ENCODE data around the gene SALL1.

Gene SALL1

DNA sequence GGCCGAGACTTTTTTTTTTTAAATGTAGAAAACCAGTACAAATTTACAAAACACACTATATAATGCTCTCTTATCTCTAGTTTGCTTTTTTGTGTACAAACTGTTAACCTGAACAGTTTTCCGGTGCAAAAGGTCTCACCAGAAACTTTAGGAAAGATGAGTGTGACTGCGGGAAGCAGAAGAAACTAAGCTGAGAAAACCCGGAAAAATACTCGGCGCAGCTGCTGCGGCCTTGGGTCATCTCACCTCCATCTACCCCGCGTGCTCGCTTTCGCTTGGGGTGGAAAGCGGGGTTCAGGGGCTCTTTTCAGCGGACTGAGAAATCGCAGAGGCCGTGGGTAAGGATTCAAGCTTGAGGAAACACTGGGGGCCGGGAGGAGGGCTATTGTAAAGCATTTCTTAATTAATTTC lies 1.8 kb downstream of the SALL1 start:
- Histone ChIP-seq H3K4me3 (ENCODE audit: low read length, poor library complexity, severe bottlenecking) (no peak overlapping the region), H3K4me1 (ENCODE audit: insufficient read depth, low read length, poor library complexity, severe bottlenecking) (no peaks in the 10 kb centered on the region), H3F3A (ENCODE audit: low read depth) (no peaks in the 10 kb centered on the region), H3K9ac (ENCODE audit: low read depth, low read length, poor library complexity, severe bottlenecking) (no peak overlapping the region), H3K27me3 (ENCODE audit: insufficient read depth, low read length, poor library complexity, severe bottlenecking) (no peaks in the 10 kb centered on the region), H3K9me2 (replicated peaks; ENCODE audit: low read depth, low read length) (no peaks in the 10 kb centered on the region), H3K4me2 (ENCODE audit: low read depth, low read length, poor library complexity, severe bottlenecking) (no peak overlapping the region), H3K9me3 (ENCODE audit: insufficient read depth, low read depth, low read length) (no peaks in the 10 kb centered on the region), H3K79me2 (ENCODE audit: insufficient read depth, low read length) (no peaks in the 10 kb centered on the region), H4K20me1 (ENCODE audit: insufficient read depth, low read length, poor library complexity, severe bottlenecking) (no peaks in the 10 kb centered on the region), H3K36me3 (ENCODE audit: insufficient read depth, low read length) (no peaks in the 10 kb centered on the region), H2AFZ (ENCODE audit: low read length) (no peak overlapping the region)
- TF ChIP-seq, protein P1, sequence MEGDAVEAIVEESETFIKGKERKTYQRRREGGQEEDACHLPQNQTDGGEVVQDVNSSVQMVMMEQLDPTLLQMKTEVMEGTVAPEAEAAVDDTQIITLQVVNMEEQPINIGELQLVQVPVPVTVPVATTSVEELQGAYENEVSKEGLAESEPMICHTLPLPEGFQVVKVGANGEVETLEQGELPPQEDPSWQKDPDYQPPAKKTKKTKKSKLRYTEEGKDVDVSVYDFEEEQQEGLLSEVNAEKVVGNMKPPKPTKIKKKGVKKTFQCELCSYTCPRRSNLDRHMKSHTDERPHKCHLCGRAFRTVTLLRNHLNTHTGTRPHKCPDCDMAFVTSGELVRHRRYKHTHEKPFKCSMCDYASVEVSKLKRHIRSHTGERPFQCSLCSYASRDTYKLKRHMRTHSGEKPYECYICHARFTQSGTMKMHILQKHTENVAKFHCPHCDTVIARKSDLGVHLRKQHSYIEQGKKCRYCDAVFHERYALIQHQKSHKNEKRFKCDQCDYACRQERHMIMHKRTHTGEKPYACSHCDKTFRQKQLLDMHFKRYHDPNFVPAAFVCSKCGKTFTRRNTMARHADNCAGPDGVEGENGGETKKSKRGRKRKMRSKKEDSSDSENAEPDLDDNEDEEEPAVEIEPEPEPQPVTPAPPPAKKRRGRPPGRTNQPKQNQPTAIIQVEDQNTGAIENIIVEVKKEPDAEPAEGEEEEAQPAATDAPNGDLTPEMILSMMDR (conservative IDR thresholded peaks at IDR 0.05; ENCODE audit: low read length), result no peak
- TF ChIP-seq EZH2phosphoT487 (IDR thresholded peaks at IDR 0.05; ENCODE audit: borderline replicate concordance), result no peak

DNA sequence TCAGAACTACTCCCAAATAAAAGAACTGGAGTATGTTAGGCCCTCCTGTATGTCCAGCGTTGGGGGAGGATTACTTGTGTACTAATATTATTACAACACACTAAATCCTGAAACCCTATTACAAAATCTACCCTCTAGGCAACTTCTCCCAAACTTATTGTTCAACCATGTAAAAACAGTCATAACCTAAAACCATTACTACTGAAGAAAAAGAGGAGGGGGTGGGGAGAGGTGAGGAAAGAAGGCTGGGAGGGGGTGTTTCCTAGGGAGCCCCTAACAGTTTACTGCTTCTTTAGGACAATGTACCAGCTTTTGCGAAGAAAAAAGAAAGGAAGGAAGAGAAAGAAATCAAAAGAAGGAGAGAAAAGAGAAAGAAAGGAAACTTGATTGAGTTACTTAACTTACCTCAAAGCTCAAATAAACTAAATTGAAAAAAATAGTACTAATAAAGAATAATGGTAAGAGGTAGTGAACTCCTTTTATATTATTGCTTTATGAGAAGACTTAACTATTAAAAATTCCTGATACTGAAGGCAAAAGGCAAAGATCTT lies 2.3 kb downstream of the SALL1 start:
- H3K9ac ChIP-seq (ENCODE audit: low read depth, low read length, poor library complexity, severe bottlenecking), result no peak overlapping the region
- H3K4me3 ChIP-seq (ENCODE audit: low read length, poor library complexity, severe bottlenecking), result no peak overlapping the region

DNA sequence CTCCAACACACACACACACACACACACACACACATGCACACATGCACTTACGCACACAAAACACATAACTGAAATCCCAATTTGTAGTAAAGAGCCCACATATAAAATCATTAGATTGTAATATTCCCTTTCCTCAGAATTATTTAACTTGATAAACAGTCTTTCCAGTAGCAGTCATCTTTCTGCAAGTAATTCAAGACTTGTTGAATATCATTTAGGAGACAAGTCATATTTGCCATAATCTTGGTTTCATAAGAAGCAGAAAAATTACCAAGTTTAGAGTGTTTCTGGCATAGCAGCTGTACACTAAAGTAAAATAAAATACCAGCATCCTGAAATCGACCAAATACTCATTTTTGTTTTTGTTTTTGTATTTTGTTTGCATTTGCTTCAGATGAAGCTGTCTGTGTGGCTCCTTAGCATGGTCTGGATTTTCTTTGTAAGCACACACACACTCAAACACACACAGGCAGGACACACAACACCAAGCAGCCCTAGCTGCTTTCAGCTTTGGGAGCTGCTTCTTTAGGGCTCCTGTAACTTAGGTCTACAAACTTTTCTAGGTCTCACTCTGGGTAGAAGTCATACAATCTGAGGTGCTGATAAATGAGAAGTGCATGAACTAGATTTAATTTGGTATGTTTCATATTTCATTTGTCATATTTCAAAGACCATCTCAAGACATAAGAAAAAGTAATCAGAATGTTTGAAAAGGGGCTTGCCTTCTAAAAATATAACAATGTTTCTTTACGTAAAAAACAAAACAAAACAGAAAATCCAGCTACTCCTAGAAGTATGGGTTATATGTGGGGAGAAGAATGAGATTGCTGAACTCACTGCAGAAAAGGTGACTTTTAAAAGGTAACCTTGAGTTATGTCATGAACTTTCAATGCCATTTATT lies 3.0 kb downstream of the SALL1 start:
- H3K4me3 ChIP-seq (ENCODE audit: low read length, poor library complexity, severe bottlenecking), result no peak overlapping the region
- H3K9me2 ChIP-seq (replicated peaks; ENCODE audit: low read depth, low read length), result no peaks in the 10 kb centered on the region
- H3K9ac ChIP-seq (ENCODE audit: low read depth, low read length, poor library complexity, severe bottlenecking), result no peak overlapping the region
- H4K20me1 ChIP-seq (ENCODE audit: insufficient read depth, low read length, poor library complexity, severe bottlenecking), result no peaks in the 10 kb centered on the region
- no peaks in the 10 kb centered on the region for H3F3A ChIP-seq (ENCODE audit: low read depth)
- H3K36me3 ChIP-seq (ENCODE audit: insufficient read depth, low read length), result no peaks in the 10 kb centered on the region
- no peaks in the 10 kb centered on the region for H3K9me3 ChIP-seq (ENCODE audit: insufficient read depth, low read depth, low read length)
- no peaks in the 10 kb centered on the region for H3K27me3 ChIP-seq (ENCODE audit: insufficient read depth, low read length, poor library complexity, severe bottlenecking)
- no peaks in the 10 kb centered on the region for H3K79me2 ChIP-seq (ENCODE audit: insufficient read depth, low read length)
- no peak overlapping the region for H2AFZ ChIP-seq (ENCODE audit: low read length)
- TF ChIP-seq EZH2phosphoT487 (IDR thresholded peaks at IDR 0.05; ENCODE audit: borderline replicate concordance), result no peak
- TF ChIP-seq, protein P1 (conservative IDR thresholded peaks at IDR 0.05; ENCODE audit: low read length), result no peak
- H3K4me1 ChIP-seq (ENCODE audit: insufficient read depth, low read length, poor library complexity, severe bottlenecking), result no peaks in the 10 kb centered on the region
- H3K4me2 ChIP-seq (ENCODE audit: low read depth, low read length, poor library complexity, severe bottlenecking), result no peak overlapping the region

More for the DNA sequence above, 2.3 kb downstream of the SALL1 start:
- Histone ChIP-seq H2AFZ (ENCODE audit: low read length) (no peak overlapping the region), H3K4me1 (ENCODE audit: insufficient read depth, low read length, poor library complexity, severe bottlenecking) (no peaks in the 10 kb centered on the region), H3K36me3 (ENCODE audit: insufficient read depth, low read length) (no peaks in the 10 kb centered on the region), H3K9me2 (replicated peaks; ENCODE audit: low read depth, low read length) (no peaks in the 10 kb centered on the region), H3K79me2 (ENCODE audit: insufficient read depth, low read length) (no peaks in the 10 kb centered on the region), H3K4me2 (ENCODE audit: low read depth, low read length, poor library complexity, severe bottlenecking) (no peak overlapping the region), H3K27me3 (ENCODE audit: insufficient read depth, low read length, poor library complexity, severe bottlenecking) (no peaks in the 10 kb centered on the region), H4K20me1 (ENCODE audit: insufficient read depth, low read length, poor library complexity, severe bottlenecking) (no peaks in the 10 kb centered on the region), H3F3A (ENCODE audit: low read depth) (no peaks in the 10 kb centered on the region), H3K9me3 (ENCODE audit: insufficient read depth, low read depth, low read length) (no peaks in the 10 kb centered on the region)
- TF ChIP-seq EZH2phosphoT487 (IDR thresholded peaks at IDR 0.05; ENCODE audit: borderline replicate concordance), result no peak
- TF ChIP-seq, protein P1 (conservative IDR thresholded peaks at IDR 0.05; ENCODE audit: low read length), result no peak

Measured in Loucy (cell line).